Right lobe of liver (tissue), 4 donors: ENCODE measurements around the gene HMGB4.

Experiments
- POLR2A ChIP-seq: fragments of 450-650 bp; IDR thresholded peaks from one replicate; pipeline ENCODE4 v1.6.1; 2017; ENCODE audit warnings: antibody characterized with exemption, mild to moderate bottlenecking
- TF ChIP-seq, protein P1 (sequence below), 4 donors: fragments of 200-600 bp in 3 of 4; fragments of 450-650 bp in 1 of 4; IDR thresholded peaks; one replicate each; pipeline versions ENCODE4 v1.5.1 to v1.8.0; 2016 to 2022; ENCODE audit warnings: antibody characterized with exemption in 4 of 4, mild to moderate bottlenecking in 2 of 4
- donor health status: DM: no; HTN: no; CAD: no.
- donor health status: DM: no; HTN: no; CAD: no.
- donor health status: DM: no; HTN: yes; CAD: no.

DNA sequence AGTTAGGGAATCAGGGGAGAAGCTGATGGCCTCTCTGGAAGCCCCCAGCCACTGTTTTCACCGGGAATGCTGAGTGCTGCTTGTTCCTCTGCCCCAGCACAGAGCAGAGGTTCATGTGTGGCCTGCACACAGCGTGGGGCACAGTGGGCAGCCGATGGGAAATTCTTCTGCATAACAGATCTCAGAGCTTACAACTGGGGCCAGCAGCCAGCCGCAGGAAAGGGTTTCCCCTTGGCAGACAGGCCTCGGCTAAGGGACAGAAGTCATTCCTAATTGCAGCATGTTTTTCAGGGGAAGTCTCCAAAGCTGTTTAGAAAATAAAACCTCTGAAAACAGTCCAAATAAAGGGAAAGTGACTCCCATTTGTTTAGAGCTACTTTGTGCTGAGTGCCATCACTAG, 22.6 kb downstream of the HMGB4 start:
- TF ChIP-seq, protein P1, sequence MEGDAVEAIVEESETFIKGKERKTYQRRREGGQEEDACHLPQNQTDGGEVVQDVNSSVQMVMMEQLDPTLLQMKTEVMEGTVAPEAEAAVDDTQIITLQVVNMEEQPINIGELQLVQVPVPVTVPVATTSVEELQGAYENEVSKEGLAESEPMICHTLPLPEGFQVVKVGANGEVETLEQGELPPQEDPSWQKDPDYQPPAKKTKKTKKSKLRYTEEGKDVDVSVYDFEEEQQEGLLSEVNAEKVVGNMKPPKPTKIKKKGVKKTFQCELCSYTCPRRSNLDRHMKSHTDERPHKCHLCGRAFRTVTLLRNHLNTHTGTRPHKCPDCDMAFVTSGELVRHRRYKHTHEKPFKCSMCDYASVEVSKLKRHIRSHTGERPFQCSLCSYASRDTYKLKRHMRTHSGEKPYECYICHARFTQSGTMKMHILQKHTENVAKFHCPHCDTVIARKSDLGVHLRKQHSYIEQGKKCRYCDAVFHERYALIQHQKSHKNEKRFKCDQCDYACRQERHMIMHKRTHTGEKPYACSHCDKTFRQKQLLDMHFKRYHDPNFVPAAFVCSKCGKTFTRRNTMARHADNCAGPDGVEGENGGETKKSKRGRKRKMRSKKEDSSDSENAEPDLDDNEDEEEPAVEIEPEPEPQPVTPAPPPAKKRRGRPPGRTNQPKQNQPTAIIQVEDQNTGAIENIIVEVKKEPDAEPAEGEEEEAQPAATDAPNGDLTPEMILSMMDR (IDR thresholded peaks at IDR 0.05): no peak
- TF ChIP-seq POLR2A: no peak
